K562 (cell line): ENCODE data around the gene AGFG2. TPM values are rescaled to one million over a fixed set of nuclear protein-coding genes. Genes with fewer than 3 reads are reported as not detected.

Source experiments
- FOXJ3 ChIP-seq: sonication (generic); formaldehyde crosslinking; IDR thresholded peaks from 2 replicates; pipeline ENCODE4 v1.4.0; 2020; ENCODE audit warnings: mild to moderate bottlenecking, missing genetic modification reagents
- GABPB1 ChIP-seq: sonication (generic); formaldehyde crosslinking; IDR thresholded peaks from 2 replicates; pipeline ENCODE4 v1.8.0; 2022; ENCODE audit warnings: mild to moderate bottlenecking, missing genetic modification reagents
- GATAD2A ChIP-seq: fragments of 450-650 bp; IDR thresholded peaks from 2 replicates; pipeline ENCODE4 v1.6.1; 2017
- JUND ChIP-seq, 2 experiments: IDR thresholded peaks; 2 replicates in 1 of 2; 3 replicates in 1 of 2; pipeline ENCODE4 v1.6.1; 2011; ENCODE audit warnings: borderline replicate concordance in 2 of 2, low read depth in 2 of 2, low read length in 2 of 2, improper control_type of control experiment in 1 of 2, missing biosample characterization in 1 of 2, missing genetic modification characterization in 1 of 2, missing genetic modification reagents in 1 of 2
- NFIX ChIP-seq: fragments of 250-450 bp; sonication (Bioruptor Pico); IDR thresholded peaks from 2 replicates; pipeline ENCODE4 v1.4.0; 2020; ENCODE audit warnings: low read depth, mild to moderate bottlenecking, moderate library complexity
- PHF8 ChIP-seq: fragments of 200-600 bp; sonication (generic); IDR thresholded peaks from 2 replicates; pipeline ENCODE4 v1.6.1; 2012; ENCODE audit warnings: mixed run types, mild to moderate bottlenecking, inconsistent platforms, low read length, moderate library complexity, borderline replicate concordance
- POLR2AphosphoS5 ChIP-seq: IDR thresholded peaks from 2 replicates; pipeline ENCODE4 v1.6.1; 2011; ENCODE audit warnings: mild to moderate bottlenecking, low read depth, low read length, moderate library complexity; ENCODE audit not compliant: control insufficient read depth, insufficient read depth
- SUPT5H ChIP-seq: fragments of 450-650 bp; IDR thresholded peaks from 2 replicates; pipeline ENCODE4 v1.6.1; 2016
- TCF7 ChIP-seq: sonication (generic); IDR thresholded peaks from 2 replicates; pipeline ENCODE4 v1.6.1; 2016; ENCODE audit warnings: antibody characterized with exemption, borderline replicate concordance
- XRCC5 ChIP-seq: fragments of 200-400 bp; formaldehyde crosslinking; IDR thresholded peaks from 2 replicates; pipeline ENCODE4 v1.6.1; 2017; ENCODE audit warnings: low read depth, mild to moderate bottlenecking, low read length
- ZBED1 ChIP-seq: IDR thresholded peaks from 2 replicates; pipeline ENCODE4 v1.6.1; 2014
- ZNF134 ChIP-seq: fragments of 250-450 bp; sonication (Bioruptor Pico); conservative IDR thresholded peaks from 2 replicates; pipeline ENCODE4 v1.4.0; 2020
- ZNF41 ChIP-seq: fragments of 250-450 bp; sonication (Bioruptor Pico); conservative IDR thresholded peaks from 2 replicates; pipeline ENCODE4 v1.4.0; 2020; ENCODE audit warnings: mild to moderate bottlenecking
- ZNF445 ChIP-seq: fragments of 250-450 bp; sonication (Bioruptor Pico); IDR thresholded peaks from 2 replicates; pipeline ENCODE4 v1.4.0; 2020; ENCODE audit warnings: low read depth, mild to moderate bottlenecking, moderate library complexity
- polyA plus RNA-seq, 8 experiments: library from polyadenylated mRNA; depleted of rRNA in 4 of 8; stranded (reverse) in 5 of 8; unstranded in 3 of 8; fragments of >200 nt; fragmentation: Nextera tagmentation in 2 of 8; fragmentation: Illumina TruSeq in 1 of 8; extraction: Ambion mirVana in 2 of 8; extraction: Trizol in 1 of 8; gene quantifications; 2 replicates each; pipeline versions ENCODE4 v1.2.1 to v1.2.3, GENCODE V29; 2011 to 2014; ENCODE audit warnings: inconsistent platforms in 1 of 8, missing spikeins in 1 of 8
- total RNA-seq, 7 experiments: library from RNA; depleted of rRNA in 6 of 7; stranded (reverse); fragments of >200 nt in 6 of 7; fragmentation: Illumina TruSeq in 2 of 7; extraction: Trizol in 2 of 7; gene quantifications; 2 replicates each; pipeline versions ENCODE4 v1.2.1 to v1.2.3, GENCODE V29; 2011 to 2021; ENCODE audit warnings: low replicate concordance in 1 of 7
- TF ChIP-seq, protein P1 (sequence below): fragments of 250-450 bp; sonication (Bioruptor Pico); IDR thresholded peaks from 2 replicates; pipeline ENCODE4 v1.4.0; 2020
- TF ChIP-seq, protein P2 (sequence below): sonication (generic); formaldehyde crosslinking; IDR thresholded peaks from 2 replicates; pipeline ENCODE4 v1.4.0; 2020; ENCODE audit warnings: mild to moderate bottlenecking, missing genetic modification reagents
- TF ChIP-seq, protein P3 (sequence below), 2 experiments: fragments of 200-800 bp in 1 of 2; sonication (Bioruptor generic) in 1 of 2; sonication (generic) in 1 of 2; formaldehyde crosslinking in 1 of 2; IDR thresholded peaks in 1 of 2; conservative IDR thresholded peaks in 1 of 2; 2 replicates each; pipeline versions ENCODE4 v1.5.0 to v1.6.1; 2016 to 2020; ENCODE audit warnings: missing compliant biosample characterization in 1 of 2, missing genetic modification characterization in 1 of 2, missing genetic modification reagents in 1 of 2

Gene AGFG2
- total and polyA plus RNA-seq, 9 of the 15 experiments (the other 6 are each of a cell fraction or from before 2014, with no cell fraction given): 0.31 to 23.1 (median 6.5) TPM

DNA sequence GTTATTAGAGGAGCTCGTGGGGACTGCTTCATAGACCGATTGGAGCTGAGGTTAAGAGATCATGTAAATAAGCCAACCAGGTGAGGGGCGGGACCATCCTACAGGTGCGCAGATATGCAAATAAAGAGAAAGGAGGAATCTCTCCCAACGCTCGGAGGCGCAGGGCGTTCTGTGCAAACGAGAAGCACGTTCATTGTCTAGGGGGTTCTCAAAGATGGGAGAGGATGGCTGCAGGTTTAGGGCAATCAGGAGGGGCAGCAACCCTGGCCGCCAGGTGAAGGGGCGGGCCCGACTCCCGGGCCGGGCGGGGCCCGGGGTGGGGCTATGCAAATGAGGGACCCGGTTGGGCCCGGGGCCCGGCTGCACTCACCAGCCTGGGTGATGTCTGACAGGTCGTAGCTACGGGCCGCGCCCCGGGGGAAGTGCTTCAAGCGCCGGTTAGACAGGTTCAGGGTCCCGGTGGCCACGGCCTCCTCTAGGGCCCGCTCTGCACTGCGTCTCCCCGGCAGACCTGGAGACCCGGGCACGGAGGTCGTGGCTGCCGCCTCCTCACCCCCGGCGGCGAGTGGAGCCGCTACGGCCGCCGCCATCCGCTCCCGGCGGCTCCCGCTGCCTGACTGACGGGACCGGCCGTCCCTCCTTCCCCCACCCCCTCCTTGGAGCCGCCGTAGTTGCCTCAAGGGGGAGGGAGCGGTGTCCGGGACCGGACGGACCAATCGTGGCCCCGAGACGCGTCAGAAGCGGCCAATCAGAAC is 46.7 kb downstream of the AGFG2 start, which contains the start of gene LRCH4 (continued):
- TF ChIP-seq, protein P1, sequence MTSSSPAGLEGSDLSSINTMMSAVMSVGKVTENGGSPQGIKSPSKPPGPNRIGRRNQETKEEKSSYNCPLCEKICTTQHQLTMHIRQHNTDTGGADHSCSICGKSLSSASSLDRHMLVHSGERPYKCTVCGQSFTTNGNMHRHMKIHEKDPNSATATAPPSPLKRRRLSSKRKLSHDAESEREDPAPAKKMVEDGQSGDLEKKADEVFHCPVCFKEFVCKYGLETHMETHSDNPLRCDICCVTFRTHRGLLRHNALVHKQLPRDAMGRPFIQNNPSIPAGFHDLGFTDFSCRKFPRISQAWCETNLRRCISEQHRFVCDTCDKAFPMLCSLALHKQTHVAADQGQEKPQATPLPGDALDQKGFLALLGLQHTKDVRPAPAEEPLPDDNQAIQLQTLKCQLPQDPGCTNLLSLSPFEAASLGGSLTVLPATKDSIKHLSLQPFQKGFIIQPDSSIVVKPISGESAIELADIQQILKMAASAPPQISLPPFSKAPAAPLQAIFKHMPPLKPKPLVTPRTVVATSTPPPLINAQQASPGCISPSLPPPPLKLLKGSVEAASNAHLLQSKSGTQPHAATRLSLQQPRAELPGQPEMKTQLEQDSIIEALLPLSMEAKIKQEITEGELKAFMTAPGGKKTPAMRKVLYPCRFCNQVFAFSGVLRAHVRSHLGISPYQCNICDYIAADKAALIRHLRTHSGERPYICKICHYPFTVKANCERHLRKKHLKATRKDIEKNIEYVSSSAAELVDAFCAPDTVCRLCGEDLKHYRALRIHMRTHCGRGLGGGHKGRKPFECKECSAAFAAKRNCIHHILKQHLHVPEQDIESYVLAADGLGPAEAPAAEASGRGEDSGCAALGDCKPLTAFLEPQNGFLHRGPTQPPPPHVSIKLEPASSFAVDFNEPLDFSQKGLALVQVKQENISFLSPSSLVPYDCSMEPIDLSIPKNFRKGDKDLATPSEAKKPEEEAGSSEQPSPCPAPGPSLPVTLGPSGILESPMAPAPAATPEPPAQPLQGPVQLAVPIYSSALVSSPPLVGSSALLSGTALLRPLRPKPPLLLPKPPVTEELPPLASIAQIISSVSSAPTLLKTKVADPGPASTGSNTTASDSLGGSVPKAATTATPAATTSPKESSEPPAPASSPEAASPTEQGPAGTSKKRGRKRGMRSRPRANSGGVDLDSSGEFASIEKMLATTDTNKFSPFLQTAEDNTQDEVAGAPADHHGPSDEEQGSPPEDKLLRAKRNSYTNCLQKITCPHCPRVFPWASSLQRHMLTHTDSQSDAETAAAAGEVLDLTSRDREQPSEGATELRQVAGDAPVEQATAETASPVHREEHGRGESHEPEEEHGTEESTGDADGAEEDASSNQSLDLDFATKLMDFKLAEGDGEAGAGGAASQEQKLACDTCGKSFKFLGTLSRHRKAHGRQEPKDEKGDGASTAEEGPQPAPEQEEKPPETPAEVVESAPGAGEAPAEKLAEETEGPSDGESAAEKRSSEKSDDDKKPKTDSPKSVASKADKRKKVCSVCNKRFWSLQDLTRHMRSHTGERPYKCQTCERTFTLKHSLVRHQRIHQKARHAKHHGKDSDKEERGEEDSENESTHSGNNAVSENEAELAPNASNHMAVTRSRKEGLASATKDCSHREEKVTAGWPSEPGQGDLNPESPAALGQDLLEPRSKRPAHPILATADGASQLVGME (CRISPR knock-in tag): 0 out of 2 replicates have a peak, but pooled peaks have one; percentile 38
- TF ChIP-seq ZNF134: no peak
- TF ChIP-seq, protein P2, sequence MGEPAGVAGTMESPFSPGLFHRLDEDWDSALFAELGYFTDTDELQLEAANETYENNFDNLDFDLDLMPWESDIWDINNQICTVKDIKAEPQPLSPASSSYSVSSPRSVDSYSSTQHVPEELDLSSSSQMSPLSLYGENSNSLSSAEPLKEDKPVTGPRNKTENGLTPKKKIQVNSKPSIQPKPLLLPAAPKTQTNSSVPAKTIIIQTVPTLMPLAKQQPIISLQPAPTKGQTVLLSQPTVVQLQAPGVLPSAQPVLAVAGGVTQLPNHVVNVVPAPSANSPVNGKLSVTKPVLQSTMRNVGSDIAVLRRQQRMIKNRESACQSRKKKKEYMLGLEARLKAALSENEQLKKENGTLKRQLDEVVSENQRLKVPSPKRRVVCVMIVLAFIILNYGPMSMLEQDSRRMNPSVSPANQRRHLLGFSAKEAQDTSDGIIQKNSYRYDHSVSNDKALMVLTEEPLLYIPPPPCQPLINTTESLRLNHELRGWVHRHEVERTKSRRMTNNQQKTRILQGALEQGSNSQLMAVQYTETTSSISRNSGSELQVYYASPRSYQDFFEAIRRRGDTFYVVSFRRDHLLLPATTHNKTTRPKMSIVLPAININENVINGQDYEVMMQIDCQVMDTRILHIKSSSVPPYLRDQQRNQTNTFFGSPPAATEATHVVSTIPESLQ (CRISPR knock-in tag): peak; percentile 91; the same call in 1 of the 2 replicates
- TF ChIP-seq FOXJ3: no peak
- peak; percentile 85 for TF ChIP-seq GABPB1
- TF ChIP-seq, protein P3, sequence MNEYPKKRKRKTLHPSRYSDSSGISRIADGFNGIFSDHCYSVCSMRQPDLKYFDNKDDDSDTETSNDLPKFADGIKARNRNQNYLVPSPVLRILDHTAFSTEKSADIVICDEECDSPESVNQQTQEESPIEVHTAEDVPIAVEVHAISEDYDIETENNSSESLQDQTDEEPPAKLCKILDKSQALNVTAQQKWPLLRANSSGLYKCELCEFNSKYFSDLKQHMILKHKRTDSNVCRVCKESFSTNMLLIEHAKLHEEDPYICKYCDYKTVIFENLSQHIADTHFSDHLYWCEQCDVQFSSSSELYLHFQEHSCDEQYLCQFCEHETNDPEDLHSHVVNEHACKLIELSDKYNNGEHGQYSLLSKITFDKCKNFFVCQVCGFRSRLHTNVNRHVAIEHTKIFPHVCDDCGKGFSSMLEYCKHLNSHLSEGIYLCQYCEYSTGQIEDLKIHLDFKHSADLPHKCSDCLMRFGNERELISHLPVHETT (CRISPR knock-in tag; conservative IDR thresholded peaks at IDR 0.05 in 1 of 2, IDR thresholded peaks at IDR 0.05 in 1 of 2): peak in 1 of 2 experiments; percentile 97; a peak in 2 of 4 replicates
- peak; percentile 61; the same call in 1 of the 2 replicates for TF ChIP-seq ZNF445
- peak; percentile 98 for TF ChIP-seq PHF8
- TF ChIP-seq TCF7: peak; percentile 34; the same call in 1 of the 2 replicates
- TF ChIP-seq ZBED1: peak; percentile 67; the same call in 1 of the 2 replicates
- peak; percentile 92 for TF ChIP-seq XRCC5
- TF ChIP-seq SUPT5H: peak; percentile 99
- peak; percentile 63; the same call in 1 of the 2 replicates for TF ChIP-seq GATAD2A
- TF ChIP-seq POLR2AphosphoS5: peak; percentile 91
- no peak for TF ChIP-seq NFIX
- 0 out of 2 replicates have a peak, but pooled peaks have one; percentile 27 for TF ChIP-seq ZNF41
- no peak; the same call in 1 of the 2 replicates for TF ChIP-seq JUND (IDR thresholded peaks at IDR 0.05; ENCODE audit: borderline replicate concordance, low read depth, low read length)
- TF ChIP-seq JUND (tag; IDR thresholded peaks at IDR 0.05; ENCODE audit: borderline replicate concordance, low read depth, low read length): peak; percentile 65; the same call in 1 of the 3 replicates
